ENCODE results near the gene VIPAS39. TPM values are rescaled to one million over a fixed set of nuclear protein-coding genes. Genes with fewer than 3 reads are reported as not detected.

VIPAS39 gene
- total and polyA plus RNA-seq, 2 of the 4 experiments (the other 2 are of a cell fraction) = 19.0 to 43.0 TPM

GRCh38 chr14:77467801-77468200, 10.4 kb upstream of the VIPAS39 start:
- Histone ChIP-seq H3K56ac (ENCODE audit: extremely low read depth, insufficient read depth, low read length) (no peak overlapping the region), H3K79me1 (ENCODE audit: low read depth in 1 of 2, low read length in 2 of 2) (0 out of 4 replicates have a peak, but pooled peaks cover 0 to 7% of the 10 kb centered on the region in 2 experiments), H2AK5ac (ENCODE audit: low read depth, low read length) (no peak overlapping the region), H3K27me3 (ENCODE audit: control insufficient read depth, insufficient read depth, low read length) (peaks cover 1% of the 10 kb centered on the region; the same call in 1 of the 2 replicates), H3K4ac (ENCODE audit: low read depth, low read length) (no peak overlapping the region), H2AK9ac (replicated peaks; ENCODE audit: low read depth, low read length, poor library complexity) (no peak overlapping the region), H3K4me2 (ENCODE audit: low read depth, low read length) (no peak overlapping the region), H3K23ac (ENCODE audit: low read depth, low read length) (no peak overlapping the region), H3K9ac (ENCODE audit: low read depth, low read length) (no peak overlapping the region), H3K27ac (ENCODE audit: insufficient read depth, low read length) (no peak overlapping the region), H2BK20ac (ENCODE audit: low read depth, low read length) (no peak overlapping the region), H2AFZ (replicated peaks; ENCODE audit: low read length, poor library complexity) (no peak overlapping the region), H3K4me1 (ENCODE audit: control insufficient read depth, insufficient read depth, low read length) (no peaks in the 10 kb centered on the region), H3K18ac (ENCODE audit: low read depth, low read length) (no peak overlapping the region), H3K14ac (replicated peaks; ENCODE audit: low read depth, low read length) (no peak overlapping the region), H2BK5ac (ENCODE audit: low read depth, low read length, poor library complexity, severe bottlenecking) (no peak overlapping the region), H4K91ac (ENCODE audit: insufficient read depth, low read depth, low read length) (no peak overlapping the region), H4K20me1 (ENCODE audit: insufficient read depth, low read length) (no peaks in the 10 kb centered on the region), H2BK15ac (ENCODE audit: low read depth, low read length) (no peak overlapping the region), H3K4me3 (ENCODE audit: insufficient read depth, low read depth, low read length) (no peak overlapping the region), H2BK120ac (ENCODE audit: low read depth, low read length) (no peak overlapping the region), H4K5ac (ENCODE audit: low read depth, low read length) (no peak overlapping the region), H3K9me1 (ENCODE audit: insufficient read depth, low read length) (no peaks in the 10 kb centered on the region; the same call in 1 of the 2 replicates), H3K9me3 (ENCODE audit: control insufficient read depth, insufficient read depth, low read length) (no peaks in the 10 kb centered on the region), H3K36me3 (ENCODE audit: control insufficient read depth, insufficient read depth, low read length) (peaks cover 36% of the 10 kb centered on the region), H4K8ac (ENCODE audit: low read depth in 2 of 2, low read length in 2 of 2) (no peak overlapping the region)
- dilution Hi-C loops (cut with HindIII; ENCODE audit: low sequenced_read_pairs, unreplicated experiment) (no loop called here), in situ Hi-C loops (cut with MboI; ENCODE audit: low sequenced_read_pairs) (loop anchor here (10.0 kb wide), 1 partner anchor 247 kb away; no protein-coding TSS in a partner anchor), intact Hi-C loops (cut with micrococcal nuclease) (no loop called here)
- TF ChIP-seq RAD21 (IDR thresholded peaks at IDR 0.05; ENCODE audit: low read length) = no peak
- TF ChIP-seq SMC3 (IDR thresholded peaks at IDR 0.05; ENCODE audit: low read depth, low read length) = no peak
- no peak for TF ChIP-seq CTCF (conservative IDR thresholded peaks at IDR 0.05; ENCODE audit: low read depth, low read length)
- TF ChIP-seq FOS (IDR thresholded peaks at IDR 0.05; ENCODE audit: low read depth, low read length) = no peak
- no peak for TF ChIP-seq BHLHE40 (IDR thresholded peaks at IDR 0.05; ENCODE audit: low read depth, low read length)
- TF ChIP-seq ELK1 (IDR thresholded peaks at IDR 0.05; ENCODE audit: borderline replicate concordance, low read depth, low read length) = no peak
- TF ChIP-seq POLR2A (IDR thresholded peaks at IDR 0.05; ENCODE audit: low read depth, low read length) = no peak
- no peak for TF ChIP-seq CEBPB (IDR thresholded peaks at IDR 0.05; ENCODE audit: low read depth, low read length)
- TF ChIP-seq RFX5 (IDR thresholded peaks at IDR 0.05; ENCODE audit: low read depth, low read length) = no peak
- no peak for TF ChIP-seq MAZ (IDR thresholded peaks at IDR 0.05; ENCODE audit: borderline replicate concordance, low read depth, low read length)
- no peak for TF ChIP-seq USF2 (IDR thresholded peaks at IDR 0.05; ENCODE audit: low read depth, low read length)
- DNase-seq (no peak), ATAC-seq (ENCODE audit: low read depth) (no peak)
- ChIA-PET CTCF (interaction anchor here (0.7 to 2.2 kb wide), 2 partner anchors 8 to 293 kb away, joined by 3 to 8 read pairs; partner anchors contain the start of gene SNW1), POLR2A (ENCODE audit: unreplicated experiment) (interaction anchor here (0.6 to 0.7 kb wide), 2 partner anchors 72 to 1289 kb away, joined by 4 to 16 read pairs; no protein-coding TSS in a partner anchor)
- 100% methylated on average over 1 of the region's 5 CpGs; no CpG with 5 or more reads in 1 of the 2 experiments for WGBS, 2 experiments (ENCODE audit: extremely low coverage in 2 of 2, insufficient read length in 1 of 2)
- BruUV-seq (replicated peaks) = no TSS peak
